Esophagus (tissue), 2 donors: ENCODE measurements around the gene AMY2A. TPM values are rescaled to one million over a fixed set of nuclear protein-coding genes. Genes with fewer than 3 reads are reported as not detected.
"Not testable (repeated sequence)": the region's sequence is repeated elsewhere in the genome, so short reads cannot be mapped to it uniquely, and the experiment has no call there.

Experiments
- H3K27ac ChIP-seq, 2 donors: one replicate each; pipeline ENCODE4 v1.5.1; 2013; ENCODE audit warnings: low read depth in 2 of 2, mild to moderate bottlenecking in 2 of 2, inconsistent platforms in 1 of 2, low read length in 1 of 2, moderate library complexity in 1 of 2
- H3K27me3 ChIP-seq, 2 donors: one replicate each; pipeline ENCODE4 v1.6.1; 2013; ENCODE audit warnings: low read length in 2 of 2, control low read depth in 1 of 2, mild to moderate bottlenecking in 1 of 2; ENCODE audit not compliant: insufficient read depth in 2 of 2, control insufficient read depth in 1 of 2
- H3K36me3 ChIP-seq, 2 donors: one replicate each; pipeline ENCODE4 v1.6.1; 2013; ENCODE audit warnings: low read length in 1 of 2; ENCODE audit not compliant: control insufficient read depth in 2 of 2, insufficient read depth in 2 of 2
- H3K4me1 ChIP-seq, 2 donors: one replicate each; pipeline ENCODE4 v1.6.1; 2013; ENCODE audit warnings: low read length in 1 of 2; ENCODE audit not compliant: control insufficient read depth in 2 of 2, insufficient read depth in 2 of 2
- H3K4me3 ChIP-seq, 2 donors: one replicate each; pipeline ENCODE4 v1.5.1; 2013; ENCODE audit warnings: low read length in 2 of 2, mild to moderate bottlenecking in 2 of 2, low read depth in 1 of 2, moderate library complexity in 1 of 2
- H3K9me3 ChIP-seq, 2 donors: one replicate each; pipeline ENCODE4 v1.6.1; 2013; ENCODE audit warnings: mild to moderate bottlenecking in 2 of 2, low read depth in 1 of 2, low read length in 1 of 2, moderate library complexity in 1 of 2; ENCODE audit not compliant: control insufficient read depth in 2 of 2, insufficient read depth in 1 of 2
- WGBS, 2 donors: extraction: QIAGEN DNeasy Blood & Tissue Kit; methylation state at CpG; one replicate each; pipeline ENCODE4 v1.1.7; 2013; 5-methylcytosine and 5-hydroxymethylcytosine counted together
- polyA plus RNA-seq, 2 donors: library from polyadenylated mRNA; stranded (reverse); fragments of 200-250 nt; gene quantifications; one replicate each; pipeline ENCODE4 v1.2.3, GENCODE V29; 2013
- donor health status: healthy with polysubstance abuse.
- donor health status: Bipolar disorder and iron deficiency.

The AMY2A gene
- polyA plus RNA-seq: under 1 TPM in 1 of 2 donors, not detected in 1; 0.16 TPM

DNA sequence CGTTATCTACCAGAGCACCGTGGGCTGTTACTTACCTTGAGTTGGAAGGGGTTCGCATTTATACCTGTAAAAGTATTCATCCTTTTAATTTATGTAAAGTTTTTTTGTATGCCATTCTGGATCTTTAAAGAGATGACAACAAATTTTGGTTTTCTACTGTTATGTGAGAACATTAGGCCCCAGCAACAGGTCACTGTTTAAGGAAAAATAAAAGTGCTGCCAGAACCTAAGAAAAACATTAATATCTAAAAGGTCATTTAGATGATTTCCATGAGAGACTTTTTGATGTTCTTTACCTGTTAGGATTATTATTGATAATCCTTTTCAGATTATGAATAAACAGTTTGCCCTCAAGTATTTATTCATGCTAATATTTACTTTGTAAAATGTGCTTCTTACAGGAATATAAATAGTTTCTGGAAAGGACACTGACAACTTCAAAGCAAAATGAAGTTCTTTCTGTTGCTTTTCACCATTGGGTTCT lies at the start of gene AMY2A:
AMY2A (plus strand) TSS at position 434 of the 484 bp plus-strand sequence; CDS start at position 448, 14 bp downstream.
- H3K4me1 ChIP-seq, H3K4me3 ChIP-seq, H3K27ac ChIP-seq, H3K36me3 ChIP-seq, H3K27me3 ChIP-seq, H3K9me3 ChIP-seq: not testable (repeated sequence)
- WGBS, 2 donors: 91 to 92% methylated on average over 3 of the region's 3 CpGs

DNA sequence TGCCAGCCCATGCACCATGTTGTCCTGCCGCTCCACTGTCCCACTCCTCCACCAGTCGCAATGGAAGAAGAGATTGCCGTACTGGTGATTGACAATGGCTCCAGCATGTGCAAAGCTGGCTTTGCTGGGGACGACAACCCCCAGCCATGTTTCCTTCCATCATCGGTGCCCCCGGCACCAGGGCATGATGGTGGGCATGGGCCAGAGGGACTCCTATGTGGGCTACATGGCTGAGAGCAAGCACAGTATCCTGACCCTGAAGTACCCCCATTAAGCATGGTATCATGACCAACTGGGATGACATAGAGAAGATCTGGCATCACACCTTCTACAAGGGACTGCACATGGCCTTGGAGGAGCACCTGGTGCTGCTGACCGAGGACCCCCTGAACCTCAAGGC lies 47.7 kb upstream of the AMY2A start:
- 96 to 98% methylated on average over 7 of the region's 7 CpGs for WGBS, 2 donors
- H3K27me3 ChIP-seq: no peaks in the 10 kb centered on the region
- no peak overlapping the region for H3K4me3 ChIP-seq
- no peaks in the 10 kb centered on the region for H3K4me1 ChIP-seq
- H3K36me3 ChIP-seq: peaks cover 0 to 3% of the 10 kb centered on the region in 2 donors
- peaks cover 0 to 6% of the 10 kb centered on the region in 2 donors for H3K9me3 ChIP-seq
- H3K27ac ChIP-seq: no peak overlapping the region

DNA sequence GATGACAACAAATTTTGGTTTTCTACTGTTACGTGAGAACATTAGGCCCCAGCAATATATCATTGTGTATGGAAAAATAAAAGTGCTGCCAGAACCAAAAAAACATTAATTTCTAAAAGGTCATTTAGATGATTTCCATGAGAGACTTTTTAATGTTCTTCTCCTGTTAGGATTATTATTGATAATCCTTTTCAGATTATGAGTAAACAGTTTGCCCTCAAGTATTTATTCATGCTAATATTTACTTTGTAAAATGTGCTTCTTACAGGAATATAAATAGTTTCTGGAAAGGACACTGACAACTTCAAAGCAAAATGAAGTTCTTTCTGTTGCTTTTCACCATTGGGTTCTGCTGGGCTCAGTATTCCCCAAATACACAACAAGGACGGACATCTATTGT lies 45.9 kb upstream of the AMY2A start, which contains the start of gene AMY2B:
AMY2B (plus strand) TSS at position 301 of the 400 bp plus-strand sequence; CDS start at position 315, 14 bp downstream.
- not testable (repeated sequence) for H3K36me3 ChIP-seq, H3K4me1 ChIP-seq, H3K9me3 ChIP-seq, H3K27ac ChIP-seq, H3K4me3 ChIP-seq, H3K27me3 ChIP-seq
- WGBS, 2 donors: 72 to 74% methylated on average over 2 of the region's 2 CpGs

DNA sequence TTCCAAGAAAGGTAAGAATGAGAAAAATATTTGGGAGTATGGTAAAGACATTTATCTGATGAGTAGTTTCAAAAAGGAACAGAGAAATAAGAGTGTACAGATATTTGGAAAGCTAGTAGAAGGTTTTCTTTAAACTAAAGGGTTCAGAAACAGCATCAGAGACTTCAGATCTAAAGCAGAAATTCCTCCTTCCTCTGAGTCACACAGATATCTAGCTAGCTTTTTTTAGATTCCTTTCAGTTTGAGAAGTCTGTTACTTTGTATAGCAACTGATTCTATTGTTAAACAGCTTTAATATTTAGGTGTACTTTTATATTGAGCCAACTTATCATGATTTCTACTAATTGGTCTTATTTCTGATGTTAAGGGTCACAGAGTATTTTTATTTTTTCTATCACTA lies 41.2 kb upstream of the AMY2A start:
- H3K9me3 ChIP-seq: no peaks in the 10 kb centered on the region
- no peaks in the 10 kb centered on the region for H3K4me1 ChIP-seq
- H3K27me3 ChIP-seq: no peaks in the 10 kb centered on the region
- no peak overlapping the region for H3K27ac ChIP-seq
- no peaks in the 10 kb centered on the region for H3K36me3 ChIP-seq
- H3K4me3 ChIP-seq: no peak overlapping the region

DNA sequence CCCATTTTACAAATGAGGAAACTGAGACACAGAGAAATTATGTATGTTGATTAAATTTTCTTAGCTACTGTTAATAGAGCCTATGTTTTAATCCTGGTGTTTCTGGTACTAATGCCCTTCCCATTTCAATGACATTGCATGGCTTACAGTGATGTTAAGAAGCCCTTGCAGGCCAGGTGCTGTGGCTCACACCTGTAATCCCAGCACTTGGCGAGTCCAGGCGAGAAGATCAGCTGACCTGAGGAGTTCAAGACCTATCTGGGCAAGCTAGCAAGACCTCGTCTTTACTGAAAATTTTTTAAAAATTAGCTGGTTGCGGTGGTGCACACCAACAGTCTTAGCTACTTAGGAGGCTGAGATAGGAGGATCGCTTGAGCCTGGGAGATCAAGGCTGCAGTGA lies 40.4 kb upstream of the AMY2A start:
- H3K9me3 ChIP-seq, H3K4me3 ChIP-seq, H3K36me3 ChIP-seq, H3K27me3 ChIP-seq, H3K27ac ChIP-seq, H3K4me1 ChIP-seq: not testable (repeated sequence)
- 89 to 95% methylated on average over 3 of the region's 5 CpGs for WGBS, 2 donors

DNA sequence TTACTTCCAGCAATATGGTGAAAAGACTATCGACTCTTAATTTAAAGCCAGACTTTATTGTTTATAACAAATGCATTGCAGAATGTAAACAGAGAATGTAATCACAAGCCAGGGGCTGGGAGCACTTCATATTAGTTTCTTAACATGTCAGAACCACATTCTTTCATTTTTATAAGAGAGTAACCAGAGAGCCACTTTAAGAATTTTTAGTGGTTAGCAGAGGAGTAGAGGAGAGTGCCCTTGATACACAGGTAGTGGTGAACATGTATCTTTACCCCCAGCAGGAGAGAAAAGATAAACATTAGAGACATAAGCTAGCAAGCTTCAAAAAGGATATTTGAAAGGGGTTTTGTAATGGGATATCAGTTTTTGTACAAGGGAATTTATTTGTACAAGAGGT lies 34.8 kb upstream of the AMY2A start:
- WGBS, 2 donors: 32 to 44% methylated on average over 1 of the region's 1 CpG
- H3K4me3 ChIP-seq: no peak overlapping the region
- no peak overlapping the region for H3K27ac ChIP-seq
- H3K27me3 ChIP-seq: no peaks in the 10 kb centered on the region
- H3K9me3 ChIP-seq: no peaks in the 10 kb centered on the region
- no peaks in the 10 kb centered on the region for H3K36me3 ChIP-seq
- no peaks in the 10 kb centered on the region for H3K4me1 ChIP-seq

DNA sequence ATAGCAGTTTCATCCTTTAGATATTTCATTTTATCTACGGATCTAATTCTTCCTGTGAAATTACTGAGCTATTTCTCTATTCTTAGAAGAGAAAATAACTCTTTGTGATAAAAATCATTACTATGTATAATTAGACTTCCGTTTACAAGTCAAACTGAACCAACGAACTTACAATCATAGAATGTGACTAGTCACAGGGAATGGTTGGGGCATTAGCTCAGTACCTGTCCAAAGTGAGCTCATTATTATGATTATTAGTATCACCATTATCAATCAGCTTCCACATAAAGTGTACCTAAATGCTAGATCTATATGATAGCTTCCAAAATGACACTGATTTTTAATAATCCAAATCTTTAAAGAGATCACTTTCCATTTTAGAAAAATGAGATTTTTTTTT lies 33.3 kb upstream of the AMY2A start:
- Histone ChIP-seq H3K9me3 (no peaks in the 10 kb centered on the region), H3K27ac (no peak overlapping the region), H3K36me3 (no peaks in the 10 kb centered on the region), H3K27me3 (no peaks in the 10 kb centered on the region), H3K4me1 (no peaks in the 10 kb centered on the region), H3K4me3 (no peak overlapping the region)
- WGBS, 2 donors: 69 to 83% methylated on average over 3 of the region's 3 CpGs

DNA sequence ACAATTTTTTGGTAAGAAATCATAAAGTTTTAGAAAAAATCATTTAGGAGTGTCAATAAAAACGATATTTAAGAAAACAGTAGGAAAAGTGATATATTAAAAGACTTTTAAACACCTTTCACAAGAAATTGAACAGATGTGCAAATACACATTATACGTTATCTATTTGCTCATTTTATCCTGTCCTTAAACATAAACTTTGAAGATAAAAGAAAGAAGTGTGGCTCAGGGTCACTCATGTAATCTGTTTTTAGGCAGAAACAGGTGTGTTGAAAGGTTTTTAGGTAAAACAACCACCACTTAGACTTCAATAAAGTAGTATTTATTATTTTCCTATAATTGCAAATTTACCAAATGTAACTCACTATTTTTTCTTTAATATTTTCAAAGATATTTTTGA lies 32.7 kb upstream of the AMY2A start:
- H3K4me3 ChIP-seq: no peak overlapping the region
- WGBS, 2 donors: 65 to 66% methylated on average over 2 of the region's 2 CpGs
- no peaks in the 10 kb centered on the region for H3K27me3 ChIP-seq
- no peaks in the 10 kb centered on the region for H3K36me3 ChIP-seq
- H3K9me3 ChIP-seq: no peaks in the 10 kb centered on the region
- no peaks in the 10 kb centered on the region for H3K4me1 ChIP-seq
- no peak overlapping the region for H3K27ac ChIP-seq

DNA sequence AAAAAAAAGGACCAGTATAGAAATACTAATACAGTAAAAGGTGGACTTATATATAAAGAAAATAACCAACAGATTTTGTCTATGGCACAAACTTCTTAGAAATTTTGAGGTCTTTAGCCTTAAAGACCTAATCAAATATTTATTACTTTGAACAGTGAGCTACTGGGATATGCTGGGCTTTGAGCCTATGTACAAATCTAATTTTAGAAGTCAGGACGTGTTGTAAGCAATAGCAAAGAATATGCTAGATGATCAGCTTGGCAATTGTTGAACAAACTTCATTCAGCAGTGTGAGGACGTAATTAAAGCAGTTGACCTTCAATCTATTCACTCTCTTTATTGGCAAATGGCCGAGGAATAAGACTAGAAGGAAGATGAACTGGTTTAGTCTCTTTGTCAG lies 14.5 kb upstream of the AMY2A start:
- not testable (repeated sequence) for H3K9me3 ChIP-seq, H3K27ac ChIP-seq
- no CpG with 5 or more reads among the region's 3 CpGs for WGBS, 2 donors

DNA sequence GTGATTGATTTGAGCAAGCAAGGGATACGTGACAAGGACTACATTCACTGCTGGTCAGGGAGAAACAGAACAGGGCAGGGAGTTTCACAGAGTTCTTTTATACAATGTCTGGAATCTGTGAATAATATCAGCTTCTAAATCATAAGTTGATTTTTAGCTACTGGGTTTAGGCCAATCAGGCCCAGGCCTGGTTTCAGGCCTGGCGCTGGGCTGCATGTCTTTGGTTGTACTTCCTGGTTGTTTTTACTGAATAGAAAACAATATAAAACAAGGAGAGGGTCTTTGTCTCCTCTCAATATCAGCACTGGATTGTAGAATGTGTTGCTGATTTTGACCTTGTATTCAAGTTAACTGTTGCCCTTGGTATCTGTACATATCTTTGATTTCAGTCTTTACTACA lies 865 bp upstream of the AMY2A start:
- no peaks in the 10 kb centered on the region for H3K4me1 ChIP-seq
- no peaks in the 10 kb centered on the region for H3K27me3 ChIP-seq
- no peaks in the 10 kb centered on the region for H3K9me3 ChIP-seq
- no peak overlapping the region for H3K4me3 ChIP-seq
- no peak overlapping the region for H3K27ac ChIP-seq
- 85 to 92% methylated on average over 2 of the region's 2 CpGs for WGBS, 2 donors
- no peaks in the 10 kb centered on the region for H3K36me3 ChIP-seq

More for the DNA sequence above, 14.5 kb upstream of the AMY2A start:
- H3K27me3 ChIP-seq, H3K4me1 ChIP-seq, H3K4me3 ChIP-seq, H3K36me3 ChIP-seq: not testable (repeated sequence)
